HEK293T (cell line): ENCODE results near the gene TMEM131.

Experiments
- CTCF ChIA-PET: fragments of 350-600 bp; formaldehyde crosslinking; extraction: SDS; loops from one replicate; lab custom pipeline; 2021; ENCODE audit warnings: antibody characterized with exemption, inconsistent platforms; lab: Yijun Ruan, JAX
- POLR2A ChIA-PET: fragments of 350-600 bp; formaldehyde crosslinking; extraction: SDS; loops from one replicate; lab custom pipeline; 2020; ENCODE audit warnings: antibody characterized with exemption, inconsistent platforms; lab: Yijun Ruan, JAX
- DNase-seq: peaks from one replicate; pipeline ENCODE4 v3.0.0; 2012; ENCODE audit warnings: mixed read lengths; ENCODE audit errors: extremely low spot score
- ARNT ChIP-seq: fragments of 450-650 bp; IDR thresholded peaks from 2 replicates; pipeline ENCODE4 v1.6.1; 2017; ENCODE audit warnings: mild to moderate bottlenecking
- BHLHE40 ChIP-seq: fragments of 450-650 bp; IDR thresholded peaks from 2 replicates; pipeline ENCODE4 v1.6.1; 2016; ENCODE audit warnings: mild to moderate bottlenecking, moderate library complexity, borderline replicate concordance
- CTBP1 ChIP-seq: fragments of 450-650 bp; IDR thresholded peaks from 2 replicates; pipeline ENCODE4 v1.6.1; 2016; ENCODE audit warnings: borderline replicate concordance
- ELF4 ChIP-seq: fragments of 450-650 bp; IDR thresholded peaks from 2 replicates; pipeline ENCODE4 v1.6.1; 2017; ENCODE audit warnings: antibody characterized with exemption
- FOXA1 ChIP-seq: fragments of 450-650 bp; IDR thresholded peaks from 2 replicates; pipeline ENCODE4 v1.6.1; 2016; ENCODE audit warnings: mild to moderate bottlenecking
- FOXK2 ChIP-seq: fragments of 450-650 bp; IDR thresholded peaks from 2 replicates; pipeline ENCODE4 v1.6.1; 2016; ENCODE audit warnings: mild to moderate bottlenecking
- FOXM1 ChIP-seq: fragments of 450-650 bp; IDR thresholded peaks from 2 replicates; pipeline ENCODE4 v1.6.1; 2017; ENCODE audit warnings: mild to moderate bottlenecking, borderline replicate concordance
- HDGF ChIP-seq: fragments of 450-650 bp; IDR thresholded peaks from 2 replicates; pipeline ENCODE4 v1.6.1; 2017; ENCODE audit warnings: antibody characterized with exemption, borderline replicate concordance
- L3MBTL2 ChIP-seq: fragments of 450-650 bp; conservative IDR thresholded peaks from 2 replicates; pipeline ENCODE4 v1.6.1; 2016; ENCODE audit warnings: mild to moderate bottlenecking
- LEF1 ChIP-seq: fragments of 450-650 bp; IDR thresholded peaks from 2 replicates; pipeline ENCODE4 v1.6.1; 2017; ENCODE audit warnings: mild to moderate bottlenecking, borderline replicate concordance
- NFRKB ChIP-seq: fragments of 450-650 bp; IDR thresholded peaks from 2 replicates; pipeline ENCODE4 v1.6.1; 2016; ENCODE audit warnings: mild to moderate bottlenecking, moderate library complexity
- SP1 ChIP-seq: fragments of 450-650 bp; IDR thresholded peaks from 2 replicates; pipeline ENCODE4 v1.6.1; 2017
- SUZ12 ChIP-seq: fragments of 450-650 bp; IDR thresholded peaks from 2 replicates; pipeline ENCODE4 v1.6.1; 2016; ENCODE audit warnings: mild to moderate bottlenecking
- TARDBP ChIP-seq: fragments of 450-650 bp; IDR thresholded peaks from 2 replicates; pipeline ENCODE4 v1.6.1; 2016
- ZNF384 ChIP-seq: fragments of 450-650 bp; IDR thresholded peaks from 2 replicates; pipeline ENCODE4 v1.6.1; 2016
- TF ChIP-seq, protein P1 (sequence below): fragments of 450-650 bp; IDR thresholded peaks from 2 replicates; pipeline ENCODE4 v1.6.1; 2016

Gene TMEM131

DNA sequence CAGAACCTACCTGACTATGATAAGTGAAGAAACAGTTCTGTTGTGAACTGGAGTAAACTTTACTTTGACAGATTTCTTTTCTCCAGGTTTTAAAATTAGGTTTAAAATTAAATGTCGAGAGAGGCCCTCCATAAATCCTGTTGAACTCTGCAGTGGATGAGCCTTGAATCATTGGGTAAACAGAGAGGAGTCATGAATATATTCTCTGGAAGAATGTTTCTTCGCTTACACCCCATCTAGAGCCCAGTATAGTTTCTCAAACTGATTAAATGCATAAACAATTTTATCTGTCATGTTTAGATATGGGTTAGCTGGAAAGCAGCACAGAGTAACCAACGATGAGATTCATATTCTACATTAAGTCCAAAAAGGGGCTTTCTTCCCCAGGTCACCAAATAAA is 198.4 kb downstream of the TMEM131 start:
- ChIA-PET CTCF (no interaction called here), POLR2A (no interaction called here)
- TF ChIP-seq BHLHE40 (no peak), ARNT (no peak), LEF1 (no peak), NFRKB (no peak), L3MBTL2 (no peak), ZNF384 (no peak), FOXM1 (no peak), FOXA1 (no peak), TARDBP (no peak), ELF4 (no peak), HDGF (no peak), SP1 (no peak)
- TF ChIP-seq, protein P1, sequence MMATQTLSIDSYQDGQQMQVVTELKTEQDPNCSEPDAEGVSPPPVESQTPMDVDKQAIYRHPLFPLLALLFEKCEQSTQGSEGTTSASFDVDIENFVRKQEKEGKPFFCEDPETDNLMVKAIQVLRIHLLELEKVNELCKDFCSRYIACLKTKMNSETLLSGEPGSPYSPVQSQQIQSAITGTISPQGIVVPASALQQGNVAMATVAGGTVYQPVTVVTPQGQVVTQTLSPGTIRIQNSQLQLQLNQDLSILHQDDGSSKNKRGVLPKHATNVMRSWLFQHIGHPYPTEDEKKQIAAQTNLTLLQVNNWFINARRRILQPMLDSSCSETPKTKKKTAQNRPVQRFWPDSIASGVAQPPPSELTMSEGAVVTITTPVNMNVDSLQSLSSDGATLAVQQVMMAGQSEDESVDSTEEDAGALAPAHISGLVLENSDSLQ = no peak
- DNase-seq = no peak

DNA sequence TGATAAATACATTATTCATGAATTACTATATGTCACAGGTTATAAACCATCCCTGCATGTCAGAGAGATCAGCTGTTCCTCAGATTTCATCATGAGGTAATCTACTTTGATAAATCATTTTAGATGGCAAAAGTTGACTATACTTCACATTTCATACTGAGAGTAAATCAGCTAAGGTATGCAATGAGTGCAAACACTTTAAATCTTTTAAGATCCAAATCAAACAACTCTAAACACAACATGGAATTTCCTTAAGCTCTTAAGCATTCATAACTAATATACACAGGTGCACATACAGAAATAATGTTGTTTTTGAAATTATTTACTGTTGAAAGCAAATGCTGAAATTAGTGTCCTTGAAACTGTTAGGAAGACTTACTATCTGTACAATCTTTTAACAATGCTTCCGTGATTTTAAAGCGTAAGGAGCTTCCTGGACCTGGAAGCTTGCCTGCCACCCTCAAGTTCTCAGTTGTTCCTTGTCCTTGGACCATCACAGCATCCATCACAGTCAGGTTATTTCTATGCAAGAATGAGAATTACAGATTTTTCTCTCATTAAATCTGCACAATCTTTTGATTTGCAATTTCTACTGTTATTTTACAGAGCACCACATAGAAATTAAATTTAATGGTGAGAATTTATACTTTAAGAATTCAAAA is 199.2 kb downstream of the TMEM131 start:
- ChIA-PET POLR2A (no interaction called here), CTCF (no interaction called here)
- no peak for TF ChIP-seq TARDBP
- TF ChIP-seq FOXK2 = no peak
- TF ChIP-seq CTBP1 = no peak
- TF ChIP-seq, protein P1 = no peak
- DNase-seq = no peak

DNA sequence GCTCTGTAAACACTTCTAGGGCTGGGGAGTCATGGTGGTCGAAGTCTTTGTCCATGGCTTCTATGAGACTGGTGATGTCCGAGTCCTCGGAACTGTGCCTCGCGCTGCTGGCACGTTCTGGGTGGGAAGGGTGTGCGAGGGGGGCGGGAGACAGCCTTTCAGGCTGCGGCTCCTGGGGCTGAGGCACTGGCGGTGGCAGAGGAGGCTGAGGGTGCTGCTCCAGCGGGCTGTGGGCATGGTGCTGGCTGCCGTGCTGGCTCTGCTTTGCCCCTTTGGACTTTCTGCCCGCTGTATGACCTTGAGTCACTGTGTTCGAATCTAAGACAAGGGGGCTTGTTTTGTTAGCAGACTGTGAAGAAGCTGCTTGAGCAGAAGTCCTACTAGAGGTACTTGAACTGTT is 203.3 kb downstream of the TMEM131 start:
- DNase-seq = no peak
- TF ChIP-seq TARDBP = no peak
- no peak for TF ChIP-seq FOXM1
- TF ChIP-seq L3MBTL2 = no peak
- no peak for TF ChIP-seq BHLHE40
- no peak for TF ChIP-seq FOXK2
- TF ChIP-seq CTBP1 = no peak
- TF ChIP-seq NFRKB = no peak
- no peak for TF ChIP-seq FOXA1
- ChIA-PET POLR2A (no interaction called here), CTCF (no interaction called here)

DNA sequence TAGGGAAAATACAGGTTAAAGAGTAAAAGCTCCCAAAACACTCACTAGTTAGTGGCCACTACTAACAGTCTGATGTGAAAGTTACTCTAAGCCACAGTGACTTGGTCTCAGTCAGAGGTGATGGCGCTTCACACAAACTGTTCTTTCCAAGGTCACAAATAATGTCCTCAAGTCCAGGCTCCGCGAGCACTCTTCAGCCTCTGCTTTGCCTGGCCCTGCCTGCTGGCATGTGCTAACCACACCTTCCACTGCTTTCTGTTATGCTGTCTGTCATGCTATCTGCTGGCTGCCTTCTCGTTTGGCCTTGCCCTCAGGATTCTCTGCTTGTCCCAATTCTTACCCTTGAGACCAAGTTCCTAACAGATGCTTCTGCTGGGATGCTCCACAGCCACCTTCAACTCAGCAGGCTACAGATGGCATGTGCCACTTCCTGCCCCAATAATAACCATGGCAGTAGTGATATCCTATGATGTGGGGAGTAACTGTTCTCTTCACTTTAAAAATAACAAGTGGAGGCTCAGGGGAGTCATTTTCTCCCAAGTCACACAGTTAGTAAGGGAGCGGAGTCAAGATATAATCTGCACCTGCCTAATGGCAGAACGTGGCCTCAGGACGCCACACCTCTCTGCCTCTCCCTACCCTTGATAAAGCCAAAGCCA is 206.6 kb downstream of the TMEM131 start:
- ChIA-PET POLR2A (no interaction called here), CTCF (no interaction called here)
- DNase-seq = no peak
- TF ChIP-seq LEF1 = no peak
- no peak for TF ChIP-seq FOXA1
- no peak for TF ChIP-seq ARNT
- no peak for TF ChIP-seq SUZ12
- no peak for TF ChIP-seq FOXK2
- TF ChIP-seq L3MBTL2 = no peak
- no peak for TF ChIP-seq ELF4
- TF ChIP-seq TARDBP = no peak
- TF ChIP-seq, protein P1 = no peak
- TF ChIP-seq FOXM1 = no peak
- no peak for TF ChIP-seq ZNF384
- TF ChIP-seq HDGF = no peak
- TF ChIP-seq BHLHE40 = no peak
- TF ChIP-seq SP1 = no peak

DNA sequence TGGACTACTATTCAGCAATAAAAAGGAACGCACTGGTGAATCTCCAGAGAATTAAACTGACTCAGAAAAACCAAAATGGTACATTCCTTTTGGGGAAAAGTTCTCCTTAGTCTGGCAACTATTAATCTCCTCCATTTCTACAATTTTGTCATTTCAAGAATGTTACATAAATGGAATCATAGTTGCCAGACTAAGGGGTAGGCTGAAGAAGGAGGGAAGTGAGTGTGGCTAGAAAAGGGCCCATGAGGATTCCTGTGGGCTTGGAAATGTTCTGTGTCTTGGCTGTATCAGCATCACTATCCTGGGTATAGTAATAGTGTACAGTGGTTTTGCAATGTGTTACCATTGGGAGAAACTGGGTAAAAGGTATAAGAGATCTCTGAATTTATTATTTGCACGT is 209.9 kb downstream of the TMEM131 start:
- ChIA-PET POLR2A (no interaction called here), CTCF (no interaction called here)
- no peak for DNase-seq
- no peak for TF ChIP-seq NFRKB
- TF ChIP-seq FOXM1 = no peak
- no peak for TF ChIP-seq BHLHE40
- TF ChIP-seq, protein P1 = no peak
- TF ChIP-seq CTBP1 = no peak
- TF ChIP-seq TARDBP = no peak
- no peak for TF ChIP-seq FOXK2
- no peak for TF ChIP-seq ELF4
- no peak for TF ChIP-seq ARNT
- no peak for TF ChIP-seq FOXA1
- TF ChIP-seq L3MBTL2 = no peak
- TF ChIP-seq HDGF = no peak
- TF ChIP-seq LEF1 = no peak
- TF ChIP-seq SUZ12 = no peak
- TF ChIP-seq ZNF384 = no peak
- TF ChIP-seq SP1 = no peak

DNA sequence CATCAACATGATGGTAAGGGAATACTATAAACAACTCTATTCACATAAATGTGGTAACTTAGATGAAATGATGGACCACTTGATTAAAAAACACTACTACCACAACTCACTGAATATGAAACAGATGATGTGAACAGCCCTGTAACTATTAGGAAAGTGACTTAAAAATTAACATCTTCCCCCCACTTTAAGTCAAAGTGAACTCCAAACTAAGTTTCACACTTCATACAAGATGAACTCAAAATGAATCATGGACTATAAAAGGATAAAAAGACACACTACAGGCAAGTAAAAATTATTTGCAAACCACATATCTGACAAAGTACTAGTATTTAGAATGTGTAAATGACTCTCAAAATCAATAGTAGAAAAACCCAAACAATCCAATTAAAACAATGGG is 210.8 kb downstream of the TMEM131 start:
- no peak for TF ChIP-seq FOXK2
- no peak for DNase-seq
- ChIA-PET CTCF (no interaction called here), POLR2A (no interaction called here)
